IMR-90 (cell line): ENCODE results near the gene KCNT2.

Experiments
- CEBPB ChIP-seq: IDR thresholded peaks from 2 replicates; pipeline ENCODE4 v1.6.1; 2012; ENCODE audit warnings: low read depth, low read length, improper control_type of control experiment
- FOS ChIP-seq: fragments of 150-350 bp; IDR thresholded peaks from 2 replicates; pipeline ENCODE4 v1.6.1; 2016; ENCODE audit warnings: low read depth, low read length
- MAFK ChIP-seq: IDR thresholded peaks from 2 replicates; pipeline ENCODE4 v1.6.1; 2012; ENCODE audit warnings: low read depth, low read length, improper control_type of control experiment
- MAZ ChIP-seq: IDR thresholded peaks from 2 replicates; pipeline ENCODE4 v1.6.1; 2012; ENCODE audit warnings: low read depth, mild to moderate bottlenecking, low read length, improper control_type of control experiment, moderate library complexity, borderline replicate concordance
- MXI1 ChIP-seq: IDR thresholded peaks from 2 replicates; pipeline ENCODE4 v1.6.1; 2012; ENCODE audit warnings: low read depth, mild to moderate bottlenecking, low read length, moderate library complexity, borderline replicate concordance
- POLR2A ChIP-seq: IDR thresholded peaks from 2 replicates; pipeline ENCODE4 v1.6.1; 2012; ENCODE audit warnings: mild to moderate bottlenecking, low read depth, low read length
- RAD21 ChIP-seq: IDR thresholded peaks from 2 replicates; pipeline ENCODE4 v1.6.1; 2012; ENCODE audit warnings: low read length, improper control_type of control experiment
- RFX5 ChIP-seq: IDR thresholded peaks from 2 replicates; pipeline ENCODE4 v1.8.0; 2012; ENCODE audit warnings: low read depth, mild to moderate bottlenecking, low read length, moderate library complexity
- TF ChIP-seq, protein P1 (sequence below): conservative IDR thresholded peaks from 2 replicates; pipeline ENCODE4 v1.5.1; 2012; ENCODE audit warnings: mild to moderate bottlenecking, low read depth, low read length, improper control_type of control experiment

- TF ChIP-seq MAFK, result no peak
- TF ChIP-seq POLR2A, result no peak
- TF ChIP-seq, protein P1, sequence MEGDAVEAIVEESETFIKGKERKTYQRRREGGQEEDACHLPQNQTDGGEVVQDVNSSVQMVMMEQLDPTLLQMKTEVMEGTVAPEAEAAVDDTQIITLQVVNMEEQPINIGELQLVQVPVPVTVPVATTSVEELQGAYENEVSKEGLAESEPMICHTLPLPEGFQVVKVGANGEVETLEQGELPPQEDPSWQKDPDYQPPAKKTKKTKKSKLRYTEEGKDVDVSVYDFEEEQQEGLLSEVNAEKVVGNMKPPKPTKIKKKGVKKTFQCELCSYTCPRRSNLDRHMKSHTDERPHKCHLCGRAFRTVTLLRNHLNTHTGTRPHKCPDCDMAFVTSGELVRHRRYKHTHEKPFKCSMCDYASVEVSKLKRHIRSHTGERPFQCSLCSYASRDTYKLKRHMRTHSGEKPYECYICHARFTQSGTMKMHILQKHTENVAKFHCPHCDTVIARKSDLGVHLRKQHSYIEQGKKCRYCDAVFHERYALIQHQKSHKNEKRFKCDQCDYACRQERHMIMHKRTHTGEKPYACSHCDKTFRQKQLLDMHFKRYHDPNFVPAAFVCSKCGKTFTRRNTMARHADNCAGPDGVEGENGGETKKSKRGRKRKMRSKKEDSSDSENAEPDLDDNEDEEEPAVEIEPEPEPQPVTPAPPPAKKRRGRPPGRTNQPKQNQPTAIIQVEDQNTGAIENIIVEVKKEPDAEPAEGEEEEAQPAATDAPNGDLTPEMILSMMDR, result no peak
- TF ChIP-seq RAD21, result no peak
- TF ChIP-seq MXI1, result no peak
- no peak for TF ChIP-seq FOS
- no peak for TF ChIP-seq MAZ
- TF ChIP-seq RFX5, result no peak
- TF ChIP-seq CEBPB, result no peak
Observed at GRCh38 chr1:196209983-196210382, 398.3 kb downstream of the KCNT2 start.
